PC-3 (cell line): ENCODE measurements around the gene MPV17L2.

Experiments
- CTCF ChIP-seq: fragments of 300-600 bp; sonication (generic); conservative IDR thresholded peaks from 2 replicates; pipeline ENCODE4 v1.5.1; 2017; ENCODE audit warnings: antibody characterized with exemption, low read depth, mild to moderate bottlenecking, low read length
- EZH2 ChIP-seq: fragments of 300-600 bp; sonication (generic); IDR thresholded peaks from one replicate; pipeline ENCODE4 v1.6.1; 2017; ENCODE audit warnings: antibody characterized with exemption, mild to moderate bottlenecking, low read length; ENCODE audit not compliant: unreplicated experiment

GRCh38 chr19:18224525-18225354 is 31.7 kb downstream of the MPV17L2 start:
- TF ChIP-seq EZH2 (no peak), CTCF (no peak)
